Ascending aorta (tissue), 2 donors: ENCODE measurements around the gene CLN6. TPM values are rescaled to one million over a fixed set of nuclear protein-coding genes. Genes with fewer than 3 reads are reported as not detected.

Experiments used
- DNase-seq, 2 donors: peaks; one replicate each; pipeline ENCODE4 v3.0.0-alpha.2; 2019; ENCODE audit warnings: low spot score in 2 of 2
- H3K27ac ChIP-seq, 2 donors: fragments of 200-600 bp; sonication (generic); one replicate each; pipeline ENCODE4 v1.5.1; 2016 to 2017; ENCODE audit warnings: mild to moderate bottlenecking in 1 of 2
- H3K27me3 ChIP-seq: fragments of 200-600 bp; sonication (generic); one replicate; pipeline ENCODE4 v1.5.1; 2017
- H3K36me3 ChIP-seq, 2 donors: fragments of 200-600 bp; sonication (generic); one replicate each; pipeline ENCODE4 v1.5.1; 2016
- H3K4me1 ChIP-seq, 2 donors: fragments of 200-600 bp; sonication (generic); one replicate each; pipeline ENCODE4 v1.5.1; 2016 to 2017; ENCODE audit warnings: mild to moderate bottlenecking in 1 of 2
- H3K4me3 ChIP-seq, 2 donors: fragments of 200-600 bp; sonication (generic); one replicate each; pipeline ENCODE4 v1.5.1; 2016 to 2017; ENCODE audit warnings: mild to moderate bottlenecking in 1 of 2
- H3K9me3 ChIP-seq, 2 donors: fragments of 200-600 bp; sonication (generic); one replicate each; pipeline ENCODE4 v1.5.1; 2016
- CTCF ChIP-seq, 3 experiments: fragments of 200-600 bp in 2 of 3; fragments of 450-650 bp in 1 of 3; sonication (generic) in 2 of 3; IDR thresholded peaks; one replicate each; pipeline ENCODE4 v1.5.1; 2016 to 2019; ENCODE audit warnings: antibody characterized with exemption in 3 of 3, mild to moderate bottlenecking in 1 of 3, moderate library complexity in 1 of 3
- intact Hi-C: fragments of 100-400 bp; cut with DNase I; formaldehyde crosslinking; loops from one replicate; pipeline ENCODE4 v1.15.1; 2023
- total RNA-seq: library from RNA; depleted of rRNA; stranded (reverse); fragments of >200 nt; gene quantifications from one replicate; pipeline ENCODE4 v1.1.0, GENCODE V29; 2016

The CLN6 gene
- total RNA-seq, 1 donor from 2014 or later, result 6.4 TPM

- Histone ChIP-seq H3K36me3 (no peaks in the 10 kb centered on the region), H3K27ac (no peak overlapping the region), H3K9me3 (no peaks in the 10 kb centered on the region), H3K4me1 (peaks cover 5 to 11% of the 10 kb centered on the region in 2 donors), H3K4me3 (no peak overlapping the region), H3K27me3 (no peaks in the 10 kb centered on the region)
- intact Hi-C loops, result loop anchor here (1.0 to 5.0 kb wide), 3 partner anchors 53 to 622 kb away; no protein-coding TSS in a partner anchor
- TF ChIP-seq CTCF (IDR thresholded peaks at IDR 0.05), result peak; percentile 84 to 89 (median 88)
- peak in 1 of 2 donors; percentile 69 for DNase-seq
Measured at GRCh38 chr15:68252925-68253534, 23.5 kb upstream of the CLN6 start.

GRCh38 chr15:68249058-68249713, 19.7 kb upstream of the CLN6 start:
- Histone ChIP-seq H3K9me3 (peaks cover 0 to 7% of the 10 kb centered on the region in 2 donors), H3K4me3 (no peak overlapping the region), H3K36me3 (no peaks in the 10 kb centered on the region), H3K27ac (no peak overlapping the region), H3K4me1 (peaks cover 0 to 3% of the 10 kb centered on the region in 2 donors), H3K27me3 (no peaks in the 10 kb centered on the region)
- TF ChIP-seq CTCF (IDR thresholded peaks at IDR 0.05), result no peak
- DNase-seq, result no peak
- intact Hi-C loops, result no loop called here

- H3K9me3 ChIP-seq, result peaks cover 0 to 21% of the 10 kb centered on the region in 2 donors
- no peaks in the 10 kb centered on the region for H3K27me3 ChIP-seq
- H3K4me1 ChIP-seq, result no peaks in the 10 kb centered on the region
- DNase-seq, result no peak
- H3K4me3 ChIP-seq, result no peak overlapping the region
- TF ChIP-seq CTCF (IDR thresholded peaks at IDR 0.05), result no peak
- H3K36me3 ChIP-seq, result no peaks in the 10 kb centered on the region
- intact Hi-C loops, result no loop called here
- H3K27ac ChIP-seq, result no peak overlapping the region
Measured at GRCh38 chr15:68244235-68244634, 14.7 kb upstream of the CLN6 start.

GRCh38 chr15:68241088-68241935, 11.8 kb upstream of the CLN6 start:
- Histone ChIP-seq H3K27me3 (no peaks in the 10 kb centered on the region), H3K27ac (no peak overlapping the region), H3K36me3 (no peaks in the 10 kb centered on the region), H3K9me3 (peaks cover 0 to 21% of the 10 kb centered on the region in 2 donors), H3K4me1 (no peaks in the 10 kb centered on the region), H3K4me3 (no peak overlapping the region)
- TF ChIP-seq CTCF (IDR thresholded peaks at IDR 0.05), result no peak
- intact Hi-C loops, result no loop called here
- DNase-seq, result no peak

GRCh38 chr15:68239025-68239424, 9.5 kb upstream of the CLN6 start:
- Histone ChIP-seq H3K9me3 (peaks cover 0 to 13% of the 10 kb centered on the region in 2 donors), H3K27me3 (no peaks in the 10 kb centered on the region), H3K36me3 (no peaks in the 10 kb centered on the region), H3K27ac (no peak overlapping the region), H3K4me3 (no peak overlapping the region), H3K4me1 (no peaks in the 10 kb centered on the region)
- TF ChIP-seq CTCF (IDR thresholded peaks at IDR 0.05), result no peak
- DNase-seq, result no peak
- intact Hi-C loops, result no loop called here
